CD4-positive, alpha-beta T cell (primary cell): Measurements from ENCODE around the gene ACCS. TPM values are rescaled to one million over a fixed set of nuclear protein-coding genes. Genes with fewer than 3 reads are reported as not detected.

ENCODE experiments used
- ATAC-seq: fragments of 200-7000 bp; cut with Tn5 transposase; one replicate; pipeline ENCODE4 v1.10.0; 2022; ENCODE audit warnings: mild to moderate bottlenecking; ENCODE audit not compliant: poor library complexity
- CTCF ChIA-PET: fragments of 350-600 bp; sonication (Branson Sonifier 250); formaldehyde crosslinking; loops from one replicate; lab custom pipeline; 2021; ENCODE audit warnings: antibody characterized with exemption, inconsistent platforms; lab: Charles Lee
- POLR2A ChIA-PET: fragments of 350-600 bp; sonication (Branson Sonifier 250); formaldehyde crosslinking; loops from one replicate; lab custom pipeline; 2021; ENCODE audit warnings: antibody characterized with exemption, inconsistent platforms; lab: Charles Lee
- DNase-seq, 14 experiments: peaks; one replicate each; pipeline ENCODE4 v3.0.0-alpha.2; 2013 to 2020; ENCODE audit warnings: mixed read lengths in 2 of 14
- H3K27ac ChIP-seq, 2 donors: one replicate each; pipeline versions ENCODE4 v1.5.1 to v1.7.0; 2013; ENCODE audit warnings: low read length in 2 of 2, low read depth in 1 of 2, mild to moderate bottlenecking in 1 of 2
- H3K27me3 ChIP-seq, 2 experiments: 1 replicate in 1 of 2; 2 replicates in 1 of 2; pipeline versions ENCODE4 v1.6.1 to v1.7.0; 2013; ENCODE audit warnings: low read length in 2 of 2, control low read depth in 1 of 2, mild to moderate bottlenecking in 1 of 2, moderate library complexity in 1 of 2; ENCODE audit not compliant: insufficient read depth in 2 of 2, control insufficient read depth in 1 of 2
- H3K36me3 ChIP-seq: one replicate; pipeline ENCODE4 v1.6.1; 2013; ENCODE audit warnings: low read length, control low read depth; ENCODE audit not compliant: insufficient read depth
- H3K4me1 ChIP-seq: one replicate; pipeline ENCODE4 v1.6.1; 2013; ENCODE audit warnings: low read length, control low read depth; ENCODE audit not compliant: insufficient read depth
- H3K4me3 ChIP-seq: one replicate; pipeline ENCODE4 v1.5.1; 2013; ENCODE audit warnings: mild to moderate bottlenecking, low read length, moderate library complexity
- H3K9me3 ChIP-seq, 2 experiments: 1 replicate in 1 of 2; 2 replicates in 1 of 2; pipeline versions ENCODE4 v1.6.1 to v1.7.0; 2013; ENCODE audit warnings: low read length in 2 of 2, mild to moderate bottlenecking in 2 of 2, control low read depth in 1 of 2, moderate library complexity in 1 of 2; ENCODE audit not compliant: control insufficient read depth in 1 of 2, insufficient read depth in 1 of 2
- H3K27ac Mint-ChIP-seq: one replicate; pipeline ENCODE4 v1.8.0; 2020; ENCODE audit warnings: mixed read lengths
- H3K27me3 Mint-ChIP-seq: one replicate; pipeline ENCODE4 v1.8.0; 2021; ENCODE audit warnings: mixed read lengths
- H3K36me3 Mint-ChIP-seq: one replicate; pipeline ENCODE4 v1.8.0; 2021; ENCODE audit warnings: low read depth, mixed read lengths
- H3K4me1 Mint-ChIP-seq: one replicate; pipeline ENCODE4 v1.8.0; 2021; ENCODE audit warnings: low read depth, mixed read lengths
- H3K4me3 Mint-ChIP-seq: one replicate; pipeline ENCODE4 v1.8.0; 2020; ENCODE audit warnings: mild to moderate bottlenecking, mixed read lengths
- H3K9me3 Mint-ChIP-seq: one replicate; pipeline ENCODE4 v1.8.0; 2020; ENCODE audit warnings: mixed read lengths
- intact Hi-C, 2 experiments: fragments of 100-400 bp; cut with DNase I in 1 of 2; cut with micrococcal nuclease in 1 of 2; formaldehyde crosslinking; loops; one replicate each; pipeline versions ENCODE4 v1.15.1 to v1.9.0; 2023 to 2025; cut with DNase I, micrococcal nuclease
- total RNA-seq, 174 experiments: library from RNA in 2 of 174; stranded (reverse) in 2 of 174; gene quantifications; one replicate each; pipeline ENCODE4 v1.2.3 and lab custom pipeline; 2021 to 2026
- TF ChIP-seq, protein P1 (sequence below): fragments of 200-600 bp; IDR thresholded peaks from one replicate; pipeline ENCODE4 v1.8.0; 2022; ENCODE audit warnings: antibody characterized with exemption, mild to moderate bottlenecking

Gene ACCS
- total RNA-seq, 2 experiments from 2014 or later: 17.7 to 18.7 TPM

GRCh38 chr11:44080951-44081350 lies 14.9 kb downstream of the ACCS start:
- TF ChIP-seq, protein P1, sequence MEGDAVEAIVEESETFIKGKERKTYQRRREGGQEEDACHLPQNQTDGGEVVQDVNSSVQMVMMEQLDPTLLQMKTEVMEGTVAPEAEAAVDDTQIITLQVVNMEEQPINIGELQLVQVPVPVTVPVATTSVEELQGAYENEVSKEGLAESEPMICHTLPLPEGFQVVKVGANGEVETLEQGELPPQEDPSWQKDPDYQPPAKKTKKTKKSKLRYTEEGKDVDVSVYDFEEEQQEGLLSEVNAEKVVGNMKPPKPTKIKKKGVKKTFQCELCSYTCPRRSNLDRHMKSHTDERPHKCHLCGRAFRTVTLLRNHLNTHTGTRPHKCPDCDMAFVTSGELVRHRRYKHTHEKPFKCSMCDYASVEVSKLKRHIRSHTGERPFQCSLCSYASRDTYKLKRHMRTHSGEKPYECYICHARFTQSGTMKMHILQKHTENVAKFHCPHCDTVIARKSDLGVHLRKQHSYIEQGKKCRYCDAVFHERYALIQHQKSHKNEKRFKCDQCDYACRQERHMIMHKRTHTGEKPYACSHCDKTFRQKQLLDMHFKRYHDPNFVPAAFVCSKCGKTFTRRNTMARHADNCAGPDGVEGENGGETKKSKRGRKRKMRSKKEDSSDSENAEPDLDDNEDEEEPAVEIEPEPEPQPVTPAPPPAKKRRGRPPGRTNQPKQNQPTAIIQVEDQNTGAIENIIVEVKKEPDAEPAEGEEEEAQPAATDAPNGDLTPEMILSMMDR: no peak
- Mint-ChIP-seq H3K4me3 (no peak overlapping the region), H3K9me3 (peaks cover 4% of the 10 kb centered on the region), H3K4me1 (no peaks in the 10 kb centered on the region), H3K27ac (no peak overlapping the region), H3K36me3 (peaks cover 57% of the 10 kb centered on the region), H3K27me3 (no peaks in the 10 kb centered on the region)
- POLR2A ChIA-PET: no interaction called here
- Histone ChIP-seq H3K4me3 (no peak overlapping the region), H3K27ac (no peak overlapping the region), H3K4me1 (no peaks in the 10 kb centered on the region), H3K9me3 (peaks cover 0 to 5% of the 10 kb centered on the region in 2 experiments), H3K36me3 (peaks cover 3% of the 10 kb centered on the region), H3K27me3 (no peaks in the 10 kb centered on the region)
- CTCF ChIA-PET: no interaction called here
- ATAC-seq: no peak
- no peak for DNase-seq
- intact Hi-C loops: no loop called here

DNA sequence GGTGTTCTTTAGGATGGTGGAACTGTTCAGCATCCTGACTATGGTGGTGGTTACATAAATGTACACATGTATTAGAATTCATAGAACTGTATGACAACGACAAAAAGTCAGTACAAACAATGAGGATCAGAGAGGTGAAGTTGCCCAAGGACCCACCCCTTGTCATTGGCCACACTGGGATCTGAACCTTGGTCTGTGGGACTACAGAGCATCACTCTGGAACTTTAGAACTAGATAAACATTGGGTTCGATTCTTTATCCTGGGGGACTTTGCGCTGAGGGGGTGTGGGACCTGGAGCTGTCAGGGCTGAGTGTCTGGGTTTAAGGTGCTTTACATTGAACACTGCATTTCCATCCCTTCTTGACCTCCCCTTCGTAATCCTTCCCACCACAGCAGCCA lies 16.6 kb downstream of the ACCS start:
- no peaks in the 10 kb centered on the region for H3K4me1 Mint-ChIP-seq
- DNase-seq: no peak
- Histone ChIP-seq H3K4me3 (no peak overlapping the region), H3K9me3 (peaks cover 0 to 5% of the 10 kb centered on the region in 2 experiments), H3K36me3 (no peaks in the 10 kb centered on the region), H3K4me1 (no peaks in the 10 kb centered on the region), H3K27me3 (no peaks in the 10 kb centered on the region), H3K27ac (no peak overlapping the region)
- no peak overlapping the region for H3K4me3 Mint-ChIP-seq
- H3K27me3 Mint-ChIP-seq: no peaks in the 10 kb centered on the region
- intact Hi-C loops: no loop called here
- H3K9me3 Mint-ChIP-seq: peaks cover 4% of the 10 kb centered on the region
- H3K27ac Mint-ChIP-seq: no peak overlapping the region
- ATAC-seq: no peak
- ChIA-PET POLR2A (no interaction called here), CTCF (no interaction called here)
- peaks cover 50% of the 10 kb centered on the region for H3K36me3 Mint-ChIP-seq
- TF ChIP-seq, protein P1: no peak

DNA sequence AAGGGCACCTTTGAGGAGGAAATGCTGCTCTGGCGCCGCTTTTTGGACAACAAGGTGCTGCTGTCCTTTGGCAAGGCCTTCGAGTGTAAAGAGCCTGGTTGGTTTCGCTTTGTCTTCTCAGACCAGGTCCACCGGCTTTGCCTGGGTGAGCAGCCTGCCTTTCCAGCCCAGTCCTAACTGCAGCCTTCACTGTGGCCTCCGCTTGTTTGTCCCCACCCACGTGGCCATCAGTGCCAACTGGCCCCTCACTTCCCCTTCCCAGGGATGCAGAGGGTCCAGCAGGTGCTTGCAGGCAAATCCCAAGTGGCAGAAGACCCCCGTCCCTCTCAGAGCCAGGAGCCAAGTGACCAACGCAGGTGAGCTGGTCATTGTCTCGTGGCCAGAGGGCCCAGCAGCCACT lies 17.4 kb downstream of the ACCS start:
- Histone ChIP-seq H3K27me3 (no peaks in the 10 kb centered on the region), H3K4me1 (no peaks in the 10 kb centered on the region), H3K27ac (no peak overlapping the region), H3K36me3 (no peaks in the 10 kb centered on the region), H3K4me3 (no peak overlapping the region), H3K9me3 (peaks cover 0 to 5% of the 10 kb centered on the region in 2 experiments)
- H3K4me3 Mint-ChIP-seq: no peak overlapping the region
- H3K27me3 Mint-ChIP-seq: no peaks in the 10 kb centered on the region
- ChIA-PET POLR2A (no interaction called here), CTCF (interaction anchor here (0.6 kb wide), 1 partner anchor 21 kb away, joined by 3 read pairs; no protein-coding TSS in a partner anchor)
- peaks cover 52% of the 10 kb centered on the region for H3K36me3 Mint-ChIP-seq
- ATAC-seq (no peak), DNase-seq (no peak)
- intact Hi-C loops: no loop called here
- TF ChIP-seq, protein P1: no peak
- H3K9me3 Mint-ChIP-seq: peaks cover 4% of the 10 kb centered on the region
- no peak overlapping the region for H3K27ac Mint-ChIP-seq
- no peaks in the 10 kb centered on the region for H3K4me1 Mint-ChIP-seq
